NCI-H2171 (cell line): ENCODE results near the gene CDH12.
"Not testable (repeated sequence)": the region's sequence is repeated elsewhere in the genome, so short reads cannot be mapped to it uniquely, and the experiment has no call there.

Experiments used
- DNase-seq: peaks from one replicate; lab custom pipeline; 2025; lab: John Stamatoyannopoulos, UW

Gene CDH12

DNA sequence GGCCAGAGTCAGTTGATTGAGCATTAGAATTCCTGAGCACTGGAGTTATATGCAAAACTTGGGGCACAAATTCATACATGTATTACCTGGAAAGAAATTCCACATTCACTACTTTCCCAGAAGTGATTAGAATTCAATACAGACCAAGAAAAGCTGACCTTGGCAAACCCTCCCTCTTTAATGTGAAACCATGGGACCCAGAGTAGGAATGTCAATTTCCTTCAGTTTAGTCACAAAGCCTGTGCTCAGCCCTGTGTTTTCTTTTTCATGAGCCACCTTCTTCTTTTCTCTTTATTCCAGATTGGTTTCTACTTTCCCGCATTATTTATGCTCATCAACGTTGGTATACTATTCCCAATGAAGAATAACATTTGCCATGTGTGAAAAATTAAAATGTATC, 420.2 kb downstream of the CDH12 start:
- no peak for DNase-seq

DNA sequence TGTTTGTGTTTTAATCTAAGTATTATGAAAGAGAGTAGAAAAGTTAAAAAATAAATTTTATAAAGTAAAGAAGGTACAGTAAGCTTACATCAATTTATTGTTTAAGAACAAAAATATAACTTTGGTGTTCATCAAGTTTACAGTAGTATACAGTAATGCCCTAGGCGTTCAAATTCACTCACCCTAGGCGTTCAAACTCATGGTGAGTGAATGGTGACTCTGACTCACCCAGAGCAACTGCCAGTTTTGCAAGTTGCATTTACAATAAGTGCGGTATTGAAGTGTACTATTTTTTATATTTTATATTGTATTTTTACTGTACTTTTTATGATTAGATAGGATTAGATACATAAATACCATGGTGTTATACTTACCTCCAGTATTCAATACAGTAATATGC, 421.3 kb downstream of the CDH12 start:
- no peak for DNase-seq

DNA sequence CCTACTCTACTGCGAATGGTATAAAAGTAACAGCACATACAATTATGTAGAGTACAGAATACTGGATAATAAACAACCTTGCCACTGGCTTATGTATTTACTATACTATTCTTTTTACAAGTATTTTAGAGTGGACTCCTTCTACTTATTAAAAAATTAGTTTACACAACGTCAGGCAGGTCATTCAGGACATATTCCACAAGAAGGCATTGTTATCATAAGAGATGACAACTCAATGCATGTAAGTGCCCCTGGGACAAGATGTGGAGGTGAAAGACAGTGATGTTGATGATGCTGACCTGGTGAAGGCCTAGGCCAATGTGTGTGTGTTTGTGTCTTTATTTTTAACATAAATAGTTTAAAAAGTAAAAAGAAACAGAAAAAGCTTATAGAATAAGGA, 421.7 kb downstream of the CDH12 start:
- no peak for DNase-seq

DNA sequence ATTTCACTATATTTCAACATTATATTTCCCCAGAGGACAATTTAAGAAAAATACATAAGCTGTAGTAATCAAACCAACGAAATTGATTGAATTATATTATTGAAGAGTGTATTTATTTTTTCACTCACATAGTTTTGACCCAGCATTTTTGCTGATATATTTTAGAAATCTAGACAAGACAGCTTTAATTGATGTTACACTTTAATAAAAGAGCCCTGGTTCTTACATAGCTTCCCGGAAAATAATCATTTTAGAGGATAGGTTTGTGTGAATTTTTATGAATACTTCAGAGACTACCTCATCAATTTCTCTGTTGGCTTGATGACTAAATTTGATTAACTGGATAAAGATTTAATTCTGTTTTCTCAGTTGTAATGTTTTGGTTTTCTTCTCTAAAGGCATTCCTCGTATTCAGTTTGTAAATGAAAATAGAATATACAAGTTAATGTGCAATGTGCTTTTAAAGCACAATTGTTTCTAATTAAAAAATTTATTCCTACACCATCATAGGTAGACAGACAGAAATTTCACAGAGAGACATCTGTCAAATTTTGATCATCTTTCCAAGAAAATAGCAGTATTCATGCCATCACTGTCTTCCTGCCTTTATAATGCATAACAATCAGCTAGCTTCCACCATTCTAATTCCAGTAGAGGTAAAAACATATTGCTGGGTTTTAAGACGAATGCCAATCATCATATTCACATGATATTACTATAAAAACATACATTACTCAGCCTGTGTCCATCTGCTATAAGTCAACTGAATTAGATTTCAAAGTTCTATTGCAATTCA, 441.4 kb downstream of the CDH12 start:
- no peak for DNase-seq

DNA sequence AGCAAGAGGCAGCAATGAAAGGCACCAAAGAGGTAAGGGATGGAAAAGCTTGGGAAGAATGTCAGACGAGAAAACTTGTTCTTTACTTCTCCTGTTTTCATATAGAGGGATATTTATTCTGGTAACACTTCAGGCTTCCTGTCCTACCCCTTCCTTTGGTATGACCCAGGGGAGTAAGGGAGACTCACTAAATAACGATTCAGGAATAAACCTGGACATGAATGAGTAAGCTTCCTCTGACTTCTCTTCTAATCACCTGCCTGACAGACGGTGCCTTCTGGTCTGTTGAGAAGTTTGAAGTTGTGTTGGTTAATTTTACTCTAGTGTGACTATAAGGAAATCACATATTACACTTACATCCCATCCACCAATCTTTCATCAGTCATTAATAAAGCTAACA, 461.2 kb downstream of the CDH12 start:
- DNase-seq: no peak

DNA sequence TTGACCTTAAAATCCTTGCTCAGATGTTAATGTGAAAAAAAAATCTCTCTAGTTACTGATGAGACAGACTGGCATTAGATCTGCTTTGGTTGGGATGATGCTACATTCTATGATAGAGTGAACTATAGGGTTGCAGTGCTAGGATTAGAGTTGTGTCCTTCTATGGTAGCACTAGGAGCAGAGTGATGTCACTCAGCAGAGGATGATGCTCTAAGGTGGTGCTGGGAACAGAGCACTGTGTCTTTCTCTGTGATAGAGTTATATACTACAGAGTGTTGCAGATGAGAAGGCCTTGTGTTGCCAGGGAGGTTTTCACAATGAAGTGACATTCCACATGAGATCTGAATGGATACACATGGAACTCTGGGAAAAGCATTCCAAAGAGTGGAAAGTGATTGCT, 462.3 kb downstream of the CDH12 start:
- no peak for DNase-seq

DNA sequence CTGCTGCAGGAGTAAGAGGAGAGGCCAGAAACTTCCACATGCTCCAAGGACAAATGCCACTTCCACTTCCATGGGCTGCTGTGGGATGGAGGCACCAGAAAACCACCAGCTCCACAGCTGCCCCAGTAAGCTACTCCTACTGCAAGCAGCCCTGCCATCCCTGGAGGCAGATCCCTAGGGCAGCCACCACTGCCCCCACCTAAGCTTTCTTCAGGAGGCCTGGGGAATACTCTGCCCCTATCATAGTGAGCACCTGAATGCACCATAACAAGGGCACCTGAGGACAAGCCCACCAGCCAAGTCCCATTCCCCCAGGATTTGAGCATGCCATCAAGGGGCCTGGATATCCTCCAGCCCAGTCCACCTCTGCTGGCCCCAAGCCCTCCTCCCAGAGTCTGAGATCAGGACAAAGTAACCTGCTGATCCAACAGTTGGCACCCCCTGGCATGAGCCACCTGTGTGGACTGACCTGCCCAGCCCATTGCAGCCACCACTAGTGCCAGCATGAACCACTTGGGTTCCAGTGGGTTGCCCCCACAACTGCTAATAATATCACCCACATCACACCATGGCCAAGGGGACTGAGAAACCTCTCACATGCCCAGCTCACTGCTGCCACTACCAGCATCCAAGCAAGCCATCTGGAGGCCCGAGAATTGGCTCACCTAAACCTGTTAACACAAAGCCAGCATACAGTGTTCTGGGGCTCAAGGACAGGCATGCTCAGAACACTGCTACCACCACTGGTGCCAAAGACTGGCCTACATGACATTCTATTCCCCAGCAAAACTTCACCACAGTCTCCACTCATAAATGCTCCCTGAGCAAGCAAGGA, 480.1 kb downstream of the CDH12 start:
- no peak for DNase-seq

DNA sequence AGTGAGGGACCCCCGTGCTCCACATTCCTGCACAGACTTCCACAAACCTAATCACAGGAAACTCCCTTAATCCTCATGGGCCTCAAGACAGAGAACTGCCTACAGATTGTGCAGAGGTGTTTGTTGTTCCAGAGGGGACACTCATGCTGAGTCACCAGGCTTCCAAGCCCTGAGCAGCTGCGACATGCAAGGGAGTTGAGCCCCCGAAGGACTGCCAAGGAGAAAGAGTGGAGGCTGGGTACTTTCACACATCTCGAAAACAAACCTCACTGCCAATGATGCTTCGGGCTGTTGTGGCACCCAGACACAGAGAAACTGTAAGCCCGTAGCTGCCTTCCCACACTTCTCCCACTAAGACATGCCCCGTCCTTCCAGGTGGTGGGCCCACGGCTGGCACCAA, 480.8 kb downstream of the CDH12 start:
- DNase-seq: no peak

DNA sequence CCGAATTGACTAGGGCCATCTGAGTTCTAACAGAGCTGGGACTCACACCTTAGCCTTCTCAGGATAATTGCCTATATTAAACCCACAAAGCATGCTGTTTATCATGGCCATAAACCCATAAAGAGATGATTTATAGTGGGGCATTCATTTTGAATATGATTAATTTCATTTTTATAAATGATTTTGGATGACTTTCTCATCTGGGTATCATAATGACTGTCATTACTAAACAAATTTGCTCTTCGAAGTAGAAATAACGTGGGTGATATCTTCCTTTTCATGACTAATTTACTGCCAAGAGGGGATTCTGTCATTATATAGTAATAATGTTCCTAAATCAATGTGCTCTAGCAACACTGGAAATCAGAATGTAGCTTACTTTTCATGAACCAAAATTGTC, 498.2 kb downstream of the CDH12 start:
- DNase-seq: no peak

DNA sequence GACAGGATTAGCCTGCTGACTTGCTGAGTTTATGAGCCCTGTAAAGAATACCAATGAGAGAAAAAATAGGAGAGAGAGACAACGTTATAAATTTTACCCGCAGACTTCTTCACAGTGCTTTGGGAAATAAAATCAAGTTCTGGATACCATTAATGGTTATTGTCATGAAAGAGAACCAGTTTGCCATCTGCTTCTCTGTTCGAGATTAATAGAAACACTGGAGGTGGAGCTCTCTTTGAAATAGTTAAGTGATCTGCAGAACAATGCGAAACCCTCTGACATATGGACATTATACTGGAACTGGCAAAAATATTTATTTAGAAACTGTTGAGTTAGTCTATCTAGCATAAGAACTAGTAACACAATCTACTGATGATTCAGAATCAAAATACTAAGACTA, 500.7 kb downstream of the CDH12 start:
- DNase-seq: peak; percentile 86

DNA sequence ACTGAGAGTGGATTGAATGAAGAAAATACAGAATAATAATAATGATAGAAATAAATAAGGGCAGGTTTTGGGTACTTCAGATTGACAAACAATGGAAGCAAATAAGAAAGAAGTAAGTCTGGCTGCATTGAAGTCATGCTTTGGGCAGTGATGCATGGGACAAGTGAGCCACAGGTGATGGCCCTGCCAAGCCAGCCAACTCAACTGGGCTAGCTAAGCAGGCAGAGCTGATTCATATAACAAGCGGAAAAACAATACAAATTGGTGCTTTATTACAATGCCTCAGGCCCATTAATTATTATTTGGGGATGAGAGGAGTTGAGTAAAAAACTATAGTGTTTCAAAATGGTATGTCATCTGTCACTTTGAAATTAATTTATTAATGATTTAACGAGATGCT, 502.0 kb downstream of the CDH12 start:
- no peak for DNase-seq

DNA sequence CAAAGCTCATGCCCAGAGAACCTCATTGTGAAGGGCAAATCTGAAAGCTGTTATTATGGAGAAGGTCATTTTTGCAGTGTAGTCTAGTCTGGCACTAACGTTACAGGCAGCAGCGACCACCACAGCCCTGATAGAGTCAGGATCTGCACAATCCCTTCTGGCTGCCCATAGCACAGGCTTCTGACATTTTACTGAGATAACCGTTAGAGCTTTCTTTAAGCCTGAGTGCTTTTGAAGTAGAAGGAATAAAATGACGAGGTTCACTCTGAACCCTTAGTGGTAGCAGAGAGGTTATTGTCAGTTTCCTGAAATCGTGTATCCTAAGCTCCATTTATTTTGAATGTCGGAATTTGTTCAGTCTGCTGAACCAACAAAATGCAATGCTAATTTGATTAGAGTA, 505.1 kb downstream of the CDH12 start:
- no peak for DNase-seq

DNA sequence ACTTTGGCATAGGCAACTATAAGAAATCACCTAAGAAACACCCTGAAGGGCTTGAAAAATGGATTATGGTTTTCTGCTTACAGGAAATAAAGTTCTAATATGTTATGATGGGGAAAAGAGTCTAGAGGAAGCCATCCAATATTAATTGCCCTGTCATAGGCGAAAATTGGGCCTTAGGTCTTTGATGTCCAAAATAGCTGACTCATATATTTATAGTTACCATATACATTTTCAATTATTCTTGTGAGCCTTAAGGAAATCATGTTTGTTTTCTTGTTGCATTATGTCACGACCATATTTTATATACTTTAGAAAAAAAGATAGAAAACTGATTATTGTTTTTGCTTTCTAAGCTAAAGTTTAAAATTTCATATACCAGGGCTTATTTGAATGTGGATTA, 509.1 kb downstream of the CDH12 start:
- DNase-seq: no peak

DNA sequence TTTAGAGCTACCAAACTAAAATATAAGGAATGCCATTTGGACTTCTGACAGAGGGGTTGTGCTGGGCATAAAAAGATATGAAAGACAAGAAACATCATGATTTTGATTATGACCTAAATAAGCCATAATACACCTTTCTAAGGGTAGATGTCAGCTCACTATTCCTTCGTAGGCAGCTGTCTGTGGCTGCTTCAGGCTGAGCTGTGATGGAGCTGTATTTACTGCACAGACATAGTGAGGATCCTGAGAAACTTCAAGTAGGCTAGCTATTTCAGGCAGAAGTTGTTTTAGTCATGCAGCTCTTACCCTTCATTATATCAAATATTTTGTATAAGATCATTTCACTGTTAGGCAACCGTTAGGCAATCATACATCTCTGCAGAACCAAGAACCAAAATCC, 511.7 kb downstream of the CDH12 start:
- no peak for DNase-seq

DNA sequence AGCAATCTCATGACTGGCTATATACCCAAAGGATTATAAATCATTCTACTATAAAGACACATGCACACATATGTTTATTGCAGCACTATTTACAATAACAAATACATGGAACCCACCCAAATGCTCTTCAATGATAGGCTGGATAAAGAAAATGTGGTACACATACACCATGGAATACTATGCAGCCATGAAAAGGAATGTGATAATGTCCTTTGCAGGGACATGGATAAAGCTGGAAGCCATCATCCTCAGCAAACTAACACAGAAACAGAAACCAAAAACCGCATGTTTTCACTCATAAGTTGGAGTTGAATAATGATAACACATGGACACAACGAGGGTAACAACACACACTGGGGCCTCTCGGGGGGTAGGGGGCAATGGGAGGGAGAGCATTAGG, 520.2 kb downstream of the CDH12 start:
- not testable (repeated sequence) for DNase-seq

DNA sequence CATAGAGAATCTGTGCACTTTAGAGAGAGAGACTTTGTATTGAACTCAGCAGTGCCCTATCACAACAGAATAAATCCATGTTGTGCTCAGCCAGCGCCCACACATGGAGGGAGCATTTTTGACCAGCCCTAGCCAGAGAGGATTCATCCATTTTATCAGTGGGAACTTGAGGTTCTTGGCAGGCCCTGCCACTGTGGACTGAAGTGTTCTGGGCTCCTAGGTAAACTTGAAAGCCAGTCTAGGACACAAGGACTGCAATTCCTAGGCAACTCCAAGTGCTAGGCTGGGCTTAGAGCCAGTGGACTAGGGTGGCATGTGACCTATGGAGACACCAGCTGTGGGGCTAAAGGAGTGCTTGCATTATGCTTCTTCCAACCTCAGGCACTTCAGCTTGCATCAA, 523.5 kb downstream of the CDH12 start:
- no peak for DNase-seq

DNA sequence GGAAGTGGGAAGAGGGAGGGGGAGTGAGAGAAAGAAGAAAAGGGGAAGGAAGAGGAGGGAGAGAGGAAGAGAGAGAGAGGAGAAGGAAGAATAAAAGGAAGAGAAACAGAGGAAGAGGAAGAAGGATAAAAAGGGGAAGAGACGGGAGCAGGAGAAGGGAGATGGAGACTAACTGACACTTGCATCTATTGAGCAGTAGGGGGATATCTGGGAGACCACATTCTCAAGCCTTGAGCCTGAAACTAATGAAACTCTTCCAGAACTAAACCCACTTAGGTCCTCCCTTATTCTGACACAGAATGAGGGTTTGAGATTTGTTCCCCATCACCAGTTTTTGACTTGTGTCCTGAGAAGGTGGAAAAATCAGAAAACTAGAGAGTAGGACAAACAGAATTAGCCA, 533.3 kb downstream of the CDH12 start:
- DNase-seq: no peak

DNA sequence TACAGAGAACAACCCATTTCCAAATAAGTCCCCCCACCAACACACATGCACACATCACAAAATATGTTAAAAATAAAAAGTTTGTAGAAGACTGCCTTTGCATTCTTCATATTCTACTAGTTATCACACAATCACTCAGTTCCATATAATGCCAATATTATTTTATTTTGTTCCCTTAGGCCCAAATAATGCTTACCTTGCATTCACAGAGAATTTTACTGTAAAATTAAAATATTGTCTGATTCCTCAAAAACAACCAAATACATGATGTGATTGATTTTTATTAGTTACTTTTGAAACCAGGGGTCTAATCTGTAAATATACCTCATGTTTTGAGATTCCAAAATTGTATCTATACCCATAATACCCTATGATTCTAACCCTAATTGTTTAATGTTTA, 536.9 kb downstream of the CDH12 start:
- no peak for DNase-seq

DNA sequence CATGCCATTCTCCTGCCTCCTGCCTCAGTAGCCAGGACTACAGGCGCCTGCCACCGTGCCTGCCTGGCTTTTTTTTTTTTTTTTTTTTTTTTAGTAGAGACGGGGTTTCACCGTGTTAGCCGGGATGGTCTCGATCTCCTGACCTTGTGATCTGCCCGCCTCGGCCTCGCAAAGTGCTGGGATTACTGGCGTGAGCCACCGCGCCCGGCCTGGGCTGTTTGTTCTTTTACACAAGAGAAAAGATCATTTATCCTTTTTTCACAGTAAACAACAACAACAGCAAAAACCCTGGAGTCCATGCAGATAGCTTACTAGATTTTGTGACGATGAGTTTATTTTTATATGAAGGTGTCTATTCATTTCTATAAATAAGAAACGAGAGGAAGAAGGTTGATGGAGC, 538.1 kb downstream of the CDH12 start:
- DNase-seq: not testable (repeated sequence)

DNA sequence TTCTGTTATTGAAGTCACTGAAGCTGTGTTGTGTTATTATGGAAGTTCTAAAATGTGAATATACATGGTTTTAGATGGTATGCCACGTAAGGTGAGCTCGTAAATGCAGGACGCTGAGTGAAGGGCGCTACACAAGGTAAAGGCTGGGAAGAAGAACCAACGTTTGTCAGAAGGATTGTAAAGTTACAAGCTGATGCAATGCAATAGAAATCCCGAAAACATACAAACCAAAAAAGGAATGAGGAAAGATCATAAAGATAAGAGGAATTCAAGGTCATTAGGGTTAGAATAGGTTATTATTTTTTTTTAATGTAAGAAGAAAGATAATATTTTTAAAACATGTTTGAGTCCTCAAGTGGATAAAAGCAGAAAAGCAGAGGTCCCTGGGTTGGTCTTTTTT, 538.6 kb downstream of the CDH12 start:
- DNase-seq: no peak

DNA sequence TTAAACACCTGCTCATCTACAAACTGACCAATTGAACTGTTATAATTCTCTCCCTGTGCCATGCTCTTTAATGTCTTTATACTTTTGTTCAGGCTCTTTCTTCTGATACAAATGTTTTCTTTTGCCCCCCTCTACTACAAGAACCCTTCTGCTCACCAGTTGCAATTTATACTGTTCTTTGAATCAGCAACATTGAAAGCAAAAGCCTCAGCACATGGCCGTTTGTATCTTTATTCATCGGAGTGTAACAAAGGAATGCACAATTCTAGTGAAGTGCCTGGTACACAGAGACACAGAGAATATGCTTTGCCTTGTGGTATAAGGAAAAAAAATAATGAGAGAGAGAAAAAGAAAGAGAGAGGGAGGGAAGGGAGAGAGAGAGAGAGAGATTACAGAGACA, 547.1 kb downstream of the CDH12 start:
- DNase-seq: no peak

DNA sequence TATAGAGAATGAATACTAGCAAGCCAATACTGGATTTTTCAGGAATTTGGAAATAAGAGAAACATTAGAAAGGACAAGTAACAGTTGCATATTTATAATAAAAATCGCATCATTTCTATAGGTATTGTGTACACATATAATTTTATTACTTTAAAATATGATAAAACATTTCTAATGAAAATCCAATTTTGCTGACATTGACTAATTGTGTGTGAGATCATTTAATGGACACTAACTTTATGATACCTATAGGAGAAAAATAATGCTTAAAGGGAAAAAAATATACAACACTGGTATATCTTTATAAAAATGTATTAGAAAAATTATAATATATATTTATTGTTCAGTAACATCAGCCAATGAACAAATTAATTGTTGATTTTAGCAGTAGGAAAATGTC, 557.3 kb downstream of the CDH12 start:
- DNase-seq: no peak

DNA sequence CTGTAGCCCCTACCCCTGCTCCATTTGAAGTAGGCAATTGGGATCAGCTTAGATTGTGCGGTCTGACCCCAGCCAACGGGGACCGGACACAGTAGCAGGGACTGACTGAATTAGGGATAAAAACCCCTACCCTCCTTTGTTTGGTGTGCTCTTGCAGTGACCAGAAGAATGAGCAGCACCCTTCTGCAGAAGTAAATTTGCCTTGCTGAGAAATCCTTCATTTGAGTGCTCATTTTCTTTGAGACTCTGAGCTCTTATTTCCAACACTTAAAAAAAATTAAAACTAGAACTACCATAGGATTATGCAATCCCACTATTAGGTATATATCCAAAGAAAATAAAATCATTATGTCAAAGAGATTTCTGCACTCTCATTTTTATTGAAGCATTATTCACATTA, 560.0 kb downstream of the CDH12 start:
- DNase-seq: no peak

DNA sequence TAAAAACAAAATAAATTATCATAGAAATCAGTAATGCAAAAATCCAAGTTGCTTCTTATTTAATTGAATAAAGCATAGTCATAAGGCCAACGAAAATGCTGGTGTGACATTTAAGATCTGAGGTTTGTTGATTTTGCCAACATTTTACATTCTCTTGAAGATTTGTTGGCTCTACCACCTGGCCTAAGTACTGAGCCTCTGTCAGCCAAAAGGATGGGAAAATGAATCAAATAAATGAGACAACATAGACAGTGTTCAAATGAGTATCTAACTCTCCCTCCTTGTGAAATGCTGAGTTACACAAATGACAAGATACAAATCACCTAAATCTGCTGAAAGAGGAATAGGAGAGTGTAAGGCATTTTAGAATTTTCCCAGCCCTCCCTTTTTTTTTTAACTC, 575.0 kb downstream of the CDH12 start:
- no peak for DNase-seq
